Gastrocnemius medialis (tissue), 4 donors: ENCODE data around the gene GMPR2.

Source experiments
- CTCF ChIP-seq, 5 experiments: fragments of 450-650 bp in 3 of 5; fragments of 200-600 bp in 2 of 5; sonication (generic) in 2 of 5; IDR thresholded peaks in 4 of 5; conservative IDR thresholded peaks in 1 of 5; 1 replicate in 4 of 5; 2 replicates in 1 of 5; pipeline ENCODE4 v1.5.1; 2016 to 2019; ENCODE audit warnings: antibody characterized with exemption in 5 of 5, mild to moderate bottlenecking in 3 of 5, moderate library complexity in 3 of 5
- POLR2A ChIP-seq, 2 donors: fragments of 450-650 bp; IDR thresholded peaks; one replicate each; pipeline ENCODE4 v1.6.1; 2017; ENCODE audit warnings: antibody characterized with exemption in 2 of 2, mild to moderate bottlenecking in 2 of 2, moderate library complexity in 2 of 2

- TF ChIP-seq CTCF (IDR thresholded peaks at IDR 0.05 in 4 of 5, conservative IDR thresholded peaks at IDR 0.05 in 1 of 5), result no peak
- TF ChIP-seq POLR2A (IDR thresholded peaks at IDR 0.05), result no peak
These were observed 5.9 kb downstream of the GMPR2 start for GRCh38 chr14:24238527-24239037.
